ENCODE measurements around the gene PAX5. TPM values are rescaled to one million over a fixed set of nuclear protein-coding genes. Genes with fewer than 3 reads are reported as not detected.

Gene PAX5
- total RNA-seq, 3 donors from 2014 or later = 0.59 TPM; not detected in 2

DNA sequence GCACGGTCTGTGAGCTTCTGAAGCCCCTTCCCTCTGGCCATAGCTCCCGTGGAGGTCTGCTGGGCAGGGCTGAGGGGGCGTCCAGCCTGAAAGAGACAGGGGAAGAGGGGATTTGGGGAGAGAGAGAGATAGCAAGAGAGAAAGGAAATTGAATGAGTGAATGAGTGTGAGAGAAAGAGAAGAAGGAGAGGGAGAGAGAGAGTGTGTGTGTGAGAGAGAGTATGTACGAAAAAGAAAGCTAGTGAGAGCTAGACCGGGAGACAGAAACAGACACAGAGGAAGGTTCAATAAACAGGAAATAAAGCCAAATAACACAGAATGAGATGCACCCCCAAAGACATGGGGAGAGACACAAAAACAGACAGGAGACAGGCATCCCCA is 37.4 kb downstream of the PAX5 start:
- Histone ChIP-seq H3K9me3 (no peaks in the 10 kb centered on the region), H3K27me3 (peaks cover 0 to 45% of the 10 kb centered on the region in 2 donors), H3K4me1 (no peaks in the 10 kb centered on the region), H3K27ac (no peak overlapping the region), H3K36me3 (no peaks in the 10 kb centered on the region), H3K4me3 (no peak overlapping the region)
- no peak for DNase-seq (ENCODE audit: low spot score in 2 of 2)
- no peak for TF ChIP-seq POLR2AphosphoS5 (IDR thresholded peaks at IDR 0.05)
- TF ChIP-seq POLR2A (IDR thresholded peaks at IDR 0.05) = no peak
- TF ChIP-seq, protein P1, sequence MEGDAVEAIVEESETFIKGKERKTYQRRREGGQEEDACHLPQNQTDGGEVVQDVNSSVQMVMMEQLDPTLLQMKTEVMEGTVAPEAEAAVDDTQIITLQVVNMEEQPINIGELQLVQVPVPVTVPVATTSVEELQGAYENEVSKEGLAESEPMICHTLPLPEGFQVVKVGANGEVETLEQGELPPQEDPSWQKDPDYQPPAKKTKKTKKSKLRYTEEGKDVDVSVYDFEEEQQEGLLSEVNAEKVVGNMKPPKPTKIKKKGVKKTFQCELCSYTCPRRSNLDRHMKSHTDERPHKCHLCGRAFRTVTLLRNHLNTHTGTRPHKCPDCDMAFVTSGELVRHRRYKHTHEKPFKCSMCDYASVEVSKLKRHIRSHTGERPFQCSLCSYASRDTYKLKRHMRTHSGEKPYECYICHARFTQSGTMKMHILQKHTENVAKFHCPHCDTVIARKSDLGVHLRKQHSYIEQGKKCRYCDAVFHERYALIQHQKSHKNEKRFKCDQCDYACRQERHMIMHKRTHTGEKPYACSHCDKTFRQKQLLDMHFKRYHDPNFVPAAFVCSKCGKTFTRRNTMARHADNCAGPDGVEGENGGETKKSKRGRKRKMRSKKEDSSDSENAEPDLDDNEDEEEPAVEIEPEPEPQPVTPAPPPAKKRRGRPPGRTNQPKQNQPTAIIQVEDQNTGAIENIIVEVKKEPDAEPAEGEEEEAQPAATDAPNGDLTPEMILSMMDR (IDR thresholded peaks at IDR 0.05) = no peak
- intact Hi-C loops (cut with DNase I; ENCODE audit: low total_unique reads) = no loop called here

DNA sequence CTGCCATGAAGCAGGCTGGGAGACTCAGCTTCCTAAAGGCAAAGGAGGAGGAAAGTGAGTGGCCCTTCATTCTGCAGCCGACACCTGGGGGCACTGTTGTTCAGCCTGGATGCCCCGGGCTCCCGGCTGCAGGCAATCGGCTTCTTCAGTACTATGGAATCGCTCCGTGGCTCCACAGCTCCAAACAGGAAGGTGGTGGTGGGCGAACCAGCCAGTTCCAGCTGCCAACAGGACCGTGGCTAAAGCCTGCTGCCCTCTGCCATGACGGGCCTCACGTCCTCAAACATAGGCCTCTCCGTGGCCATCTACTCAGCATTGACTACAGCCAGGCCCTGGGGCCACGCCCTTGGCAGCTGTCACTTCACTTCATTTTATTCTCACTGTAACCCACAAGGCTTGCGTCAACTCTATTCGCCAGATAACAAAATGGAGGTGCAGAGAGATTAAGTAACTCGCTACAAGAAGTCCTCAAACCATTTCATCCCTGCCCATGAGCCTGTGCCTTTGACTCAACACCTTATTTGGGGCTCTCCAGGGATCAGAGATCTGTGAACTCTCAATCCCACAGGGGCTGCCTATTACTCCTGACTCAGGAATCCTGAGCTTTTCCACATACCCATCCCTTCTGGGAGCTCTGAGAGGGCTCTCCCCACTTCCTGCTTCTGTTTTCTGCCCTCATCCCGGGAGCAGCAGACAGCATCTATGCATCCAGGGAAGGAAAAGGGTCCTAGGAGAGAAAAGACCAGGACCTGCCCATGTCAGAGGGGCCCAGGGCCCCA is 38.0 kb downstream of the PAX5 start:
- no peaks in the 10 kb centered on the region for H3K36me3 ChIP-seq
- H3K27me3 ChIP-seq = peaks cover 0 to 51% of the 10 kb centered on the region in 2 donors
- no peaks in the 10 kb centered on the region for H3K4me1 ChIP-seq
- intact Hi-C loops (cut with DNase I; ENCODE audit: low total_unique reads) = no loop called here
- H3K4me3 ChIP-seq = no peak overlapping the region
- TF ChIP-seq, protein P1 (IDR thresholded peaks at IDR 0.05) = no peak
- TF ChIP-seq POLR2AphosphoS5 (IDR thresholded peaks at IDR 0.05) (no peak), POLR2A (IDR thresholded peaks at IDR 0.05) (no peak)
- DNase-seq (ENCODE audit: low spot score in 2 of 2) = no peak
- peaks cover 5% of the 10 kb centered on the region in 2 donors for H3K9me3 ChIP-seq
- no peak overlapping the region for H3K27ac ChIP-seq

DNA sequence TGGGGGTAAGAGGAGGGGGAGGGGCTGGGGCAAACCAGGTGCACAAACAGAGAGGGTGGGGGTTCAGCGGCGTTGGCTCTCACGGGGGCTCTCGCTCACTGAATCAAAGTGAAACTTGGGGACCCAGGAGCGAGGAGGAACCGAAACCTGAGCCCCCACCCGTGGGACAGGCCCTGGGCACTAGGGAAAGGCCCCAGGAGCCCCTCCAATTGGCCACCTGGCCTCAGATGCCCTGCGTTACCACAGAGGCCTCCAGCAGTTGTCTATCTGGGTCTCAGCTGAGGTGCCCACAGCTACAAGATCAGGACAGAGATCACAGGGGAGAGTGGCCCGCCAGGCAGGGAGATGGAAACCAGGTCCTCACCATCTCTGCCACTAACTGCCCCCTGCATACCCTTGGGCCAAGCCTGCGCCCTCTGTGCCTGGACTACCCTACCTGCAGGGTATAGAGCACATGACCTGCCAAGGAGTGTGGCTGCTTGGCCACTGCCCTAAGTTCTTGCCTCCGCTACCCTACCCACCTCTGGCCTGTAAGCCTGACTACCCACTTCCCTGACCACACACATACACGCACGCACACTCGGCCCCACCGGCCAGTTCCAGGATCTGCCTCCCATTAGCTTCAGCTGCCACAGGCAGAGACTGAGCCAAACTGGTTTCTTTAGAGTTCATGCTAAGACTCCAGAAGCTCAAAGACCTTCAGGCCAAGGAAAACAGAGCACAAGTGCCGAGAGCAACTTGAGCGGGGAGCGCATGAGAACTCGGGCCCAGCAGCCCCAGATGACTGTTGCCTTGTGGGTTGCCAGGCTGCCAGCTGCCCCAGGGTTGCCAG is 39.9 kb downstream of the PAX5 start:
- peaks cover 5 to 11% of the 10 kb centered on the region in 2 donors for H3K9me3 ChIP-seq
- intact Hi-C loops (cut with DNase I; ENCODE audit: low total_unique reads) = no loop called here
- no peak for TF ChIP-seq POLR2A (IDR thresholded peaks at IDR 0.05)

DNA sequence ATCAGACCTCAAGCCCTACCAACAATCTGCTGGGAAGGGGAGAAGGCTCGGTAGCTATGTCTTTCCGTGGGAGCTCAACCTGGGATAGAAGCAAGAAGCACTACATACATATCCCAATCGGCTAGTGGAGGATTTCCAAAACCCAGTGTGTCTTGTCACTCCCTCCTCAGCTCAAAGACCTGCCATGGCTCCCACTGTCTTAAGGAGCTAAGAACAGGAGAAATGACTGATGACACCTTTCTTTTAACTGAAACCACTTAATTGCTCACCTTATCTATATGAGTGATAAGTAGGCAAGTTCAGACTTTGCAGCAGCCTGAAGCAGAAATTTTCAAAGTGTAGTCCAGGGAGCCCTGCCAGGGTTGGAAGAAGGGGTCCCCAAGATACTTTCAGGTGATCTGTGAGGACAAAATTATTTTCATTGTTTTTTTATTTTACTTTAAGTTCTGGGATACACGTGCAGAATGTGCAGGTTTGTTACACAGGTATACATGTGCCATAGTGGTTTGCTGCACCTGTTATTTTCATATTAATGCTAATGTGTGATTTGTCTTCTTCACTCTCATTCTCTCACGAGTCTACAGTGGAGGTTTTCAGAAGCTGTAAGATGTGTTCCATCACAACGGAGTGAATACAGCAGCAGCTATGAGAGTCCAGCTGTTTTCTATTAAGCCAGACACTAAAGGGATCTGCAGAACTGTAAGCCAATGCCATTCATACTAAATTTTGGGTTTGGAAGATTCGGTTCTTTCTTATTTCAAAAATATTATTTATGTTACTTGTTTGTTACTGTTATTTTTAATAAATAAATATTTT is 41.4 kb downstream of the PAX5 start:
- TF ChIP-seq POLR2AphosphoS5 (IDR thresholded peaks at IDR 0.05) (no peak), POLR2A (IDR thresholded peaks at IDR 0.05) (no peak)
- TF ChIP-seq, protein P1 (IDR thresholded peaks at IDR 0.05) = no peak
- intact Hi-C loops (cut with DNase I; ENCODE audit: low total_unique reads) = no loop called here
- Histone ChIP-seq H3K36me3 (no peaks in the 10 kb centered on the region), H3K27ac (no peak overlapping the region), H3K9me3 (peaks cover 5 to 11% of the 10 kb centered on the region in 2 donors), H3K27me3 (peaks cover 0 to 59% of the 10 kb centered on the region in 2 donors), H3K4me3 (no peak overlapping the region), H3K4me1 (no peaks in the 10 kb centered on the region)
- no peak for DNase-seq (ENCODE audit: low spot score in 2 of 2)

More for the DNA sequence above, 39.9 kb downstream of the PAX5 start:
- Histone ChIP-seq H3K27ac (no peak overlapping the region), H3K4me1 (no peaks in the 10 kb centered on the region), H3K27me3 (peaks cover 0 to 51% of the 10 kb centered on the region in 2 donors), H3K36me3 (no peaks in the 10 kb centered on the region), H3K4me3 (no peak overlapping the region)
- DNase-seq (ENCODE audit: low spot score in 2 of 2) = no peak

DNA sequence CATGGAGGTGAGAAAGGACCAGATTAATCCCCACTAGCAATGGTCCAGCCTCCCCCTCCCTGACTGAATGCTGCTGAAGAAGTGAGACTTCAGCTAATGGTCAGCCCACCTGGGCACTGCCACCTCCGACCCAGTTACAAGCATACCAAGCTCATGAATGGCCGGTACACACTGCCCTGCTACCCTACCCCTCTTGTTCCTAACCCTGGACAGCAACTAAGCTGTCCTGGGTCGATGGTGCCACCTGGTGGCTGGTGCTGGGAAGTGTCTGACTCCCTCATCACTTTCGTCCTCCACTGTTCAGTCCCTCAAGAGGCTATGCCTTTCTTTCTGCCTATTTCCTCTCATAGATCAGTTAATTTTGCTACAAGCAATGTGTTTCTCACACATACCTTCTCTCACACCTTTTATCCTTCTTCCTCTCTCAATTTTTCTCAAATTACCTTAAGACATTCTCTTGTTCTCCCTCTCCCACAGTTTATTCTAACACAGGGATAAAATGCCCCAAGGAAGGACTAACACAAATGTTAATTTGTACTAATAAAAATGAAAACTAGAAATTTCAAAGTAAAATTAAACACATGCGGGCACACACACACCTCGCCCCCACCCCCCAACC is 42.4 kb downstream of the PAX5 start:
- intact Hi-C loops (cut with DNase I; ENCODE audit: low total_unique reads) = no loop called here
- DNase-seq (ENCODE audit: low spot score in 2 of 2) = no peak
- peaks cover 5 to 11% of the 10 kb centered on the region in 2 donors for H3K9me3 ChIP-seq
- no peak overlapping the region for H3K4me3 ChIP-seq
- TF ChIP-seq POLR2A (IDR thresholded peaks at IDR 0.05) = no peak
- no peak for TF ChIP-seq POLR2AphosphoS5 (IDR thresholded peaks at IDR 0.05)
- TF ChIP-seq, protein P1 (IDR thresholded peaks at IDR 0.05) = no peak
- no peaks in the 10 kb centered on the region for H3K4me1 ChIP-seq
- peaks cover 0 to 65% of the 10 kb centered on the region in 2 donors for H3K27me3 ChIP-seq
- no peaks in the 10 kb centered on the region for H3K36me3 ChIP-seq
- H3K27ac ChIP-seq = no peak overlapping the region

All from breast epithelium (tissue), 4 donors.